HL-60/S4 (cell line): ENCODE measurements around the gene OCEL1.

ENCODE experiments used
- in situ Hi-C: fragments of 300-500 bp; cut with MboI; formaldehyde crosslinking; loops from 2 replicates; pipeline ENCODE4 v1.14.3; 2022; ENCODE audit warnings: low sequenced_read_pairs

OCEL1 gene

DNA sequence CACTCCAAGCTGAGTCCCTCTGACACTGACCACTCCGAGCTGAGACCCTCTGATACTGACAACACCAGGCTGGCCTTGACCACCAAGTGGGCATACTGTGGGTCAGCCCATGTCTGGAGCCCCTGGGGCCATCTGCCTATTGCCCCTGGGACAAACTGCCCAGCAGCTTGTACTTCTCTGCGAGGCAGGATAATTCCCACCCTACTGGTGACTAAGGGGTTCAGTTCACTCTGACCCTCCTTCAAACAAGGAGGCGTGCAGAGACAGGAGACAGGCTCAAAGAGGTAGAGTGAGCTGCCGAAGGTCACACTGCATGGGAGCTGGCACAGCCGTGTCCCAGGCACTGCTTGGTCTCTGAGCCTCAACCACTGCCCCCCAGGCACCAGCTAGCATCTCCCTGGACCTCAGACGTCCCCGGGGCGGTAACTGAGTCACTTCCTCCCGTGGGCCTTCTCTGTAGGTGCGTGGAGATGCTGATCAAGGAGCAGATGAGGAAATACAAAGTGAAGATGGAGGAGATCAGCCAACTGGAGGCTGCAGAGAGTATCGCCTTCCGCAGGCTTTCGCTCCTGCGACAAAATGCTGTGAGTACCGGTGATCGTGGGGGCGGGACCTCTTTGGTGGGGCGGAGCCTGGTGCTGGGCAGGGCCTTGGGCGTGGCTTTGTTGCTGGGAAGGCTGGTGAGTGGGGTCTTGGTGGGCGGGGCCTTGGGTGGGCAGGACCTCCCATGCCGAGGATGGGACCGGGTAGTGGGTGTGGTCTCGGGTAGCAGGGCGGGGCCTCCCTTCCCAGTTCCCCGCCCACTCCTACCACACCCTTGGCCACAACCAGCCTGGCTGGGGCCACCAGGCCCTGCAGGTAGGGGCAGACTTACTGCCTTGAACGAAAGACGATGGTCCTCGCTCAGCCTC, 16.6 kb upstream of the OCEL1 start:
- in situ Hi-C loops: no loop called here

GRCh38 chr19:17210296-17210695, 15.7 kb upstream of the OCEL1 start:
- in situ Hi-C loops: no loop called here

GRCh38 chr19:17211547-17212446, 14.2 kb upstream of the OCEL1 start:
- in situ Hi-C loops: no loop called here

GRCh38 chr19:17213334-17213733, 12.7 kb upstream of the OCEL1 start:
- in situ Hi-C loops: no loop called here

DNA sequence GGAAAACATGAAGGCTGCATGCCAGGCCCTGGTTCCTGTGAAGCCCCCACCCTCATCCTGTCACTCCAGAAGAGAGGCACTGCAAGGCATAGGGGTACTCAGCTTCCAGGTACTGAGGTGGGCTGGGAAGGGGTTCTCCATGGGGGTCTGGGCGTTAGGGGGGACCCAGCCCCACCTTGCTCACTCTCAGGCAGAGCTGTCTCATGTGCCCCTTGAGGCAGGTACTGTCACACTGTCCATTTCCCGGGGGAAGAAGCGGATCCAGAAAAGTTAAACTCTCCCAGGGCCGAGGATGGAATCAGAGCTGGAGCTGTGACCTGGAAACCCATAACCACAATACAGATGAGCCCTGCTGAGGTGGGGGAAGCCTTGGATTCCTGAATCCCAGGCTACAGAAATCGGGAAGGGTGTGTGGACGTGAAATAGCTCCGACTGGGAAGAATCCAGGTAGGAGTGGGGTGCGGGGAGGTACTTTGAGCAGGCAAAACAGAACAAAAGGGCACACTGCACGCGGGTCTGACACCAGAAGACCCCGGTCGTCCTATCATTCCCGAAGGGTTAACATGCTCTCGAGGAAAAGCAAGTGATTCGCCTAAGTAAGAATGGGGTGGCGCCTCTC, 11.4 kb upstream of the OCEL1 start:
- in situ Hi-C loops: no loop called here

GRCh38 chr19:17215127-17215971, 10.7 kb upstream of the OCEL1 start, which contains the start of gene USE1:
Gene USE1, plus strand, starts transcription at chr19:17215357. Its CDS starts 49 bp downstream, at chr19:17215406.
- in situ Hi-C loops: no loop called here

- in situ Hi-C loops: no loop called here
These were observed 9.9 kb upstream of the OCEL1 start for GRCh38 chr19:17216058-17216670.

DNA sequence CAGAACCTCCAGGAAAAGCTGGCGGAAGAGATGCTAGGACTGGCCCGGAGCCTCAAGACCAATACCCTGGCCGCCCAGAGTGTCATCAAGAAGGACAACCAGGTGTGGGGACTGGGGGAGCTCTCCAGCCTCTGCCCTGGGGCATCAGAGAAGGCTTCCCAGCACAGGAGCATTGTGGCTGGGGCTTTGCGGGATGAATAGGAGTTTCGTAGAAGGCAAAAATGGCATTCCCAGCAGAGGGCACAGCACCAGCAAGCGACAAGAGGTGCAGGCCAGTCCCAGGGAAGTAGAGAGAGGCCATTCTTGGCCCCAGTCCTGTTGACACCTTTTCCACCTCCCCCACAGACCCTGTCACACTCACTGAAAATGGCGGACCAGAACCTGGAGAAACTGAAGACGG, 6.7 kb upstream of the OCEL1 start:
- in situ Hi-C loops: no loop called here

DNA sequence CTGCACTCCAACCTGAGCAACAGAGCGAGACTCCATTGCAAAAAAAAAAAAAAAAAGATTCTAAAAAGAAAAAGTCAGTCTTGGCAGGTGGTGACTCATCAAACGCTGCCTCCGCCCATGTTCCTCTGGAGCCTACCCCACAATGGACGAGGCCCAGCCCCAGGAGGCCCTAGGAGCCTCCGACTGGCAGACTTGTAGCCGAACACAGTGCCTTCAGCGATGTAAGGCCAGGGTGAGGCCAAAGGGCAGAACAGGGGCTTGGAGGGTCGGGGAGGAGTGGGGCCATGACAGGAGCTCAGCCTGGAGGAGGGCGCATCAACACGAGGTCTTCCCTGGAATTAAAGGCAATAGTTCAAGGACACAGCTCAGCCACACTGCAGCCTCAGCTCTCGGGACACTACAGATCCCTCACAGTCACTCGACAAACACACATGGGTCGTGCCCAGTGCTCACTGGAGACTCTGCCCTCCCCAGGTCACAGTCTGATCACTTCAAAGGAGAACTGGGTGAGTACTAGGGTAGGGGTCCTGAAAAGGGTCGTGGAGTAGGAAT, 5.7 kb upstream of the OCEL1 start:
- in situ Hi-C loops: no loop called here

GRCh38 chr19:17225053-17225452, 973 bp upstream of the OCEL1 start:
- in situ Hi-C loops: no loop called here

DNA sequence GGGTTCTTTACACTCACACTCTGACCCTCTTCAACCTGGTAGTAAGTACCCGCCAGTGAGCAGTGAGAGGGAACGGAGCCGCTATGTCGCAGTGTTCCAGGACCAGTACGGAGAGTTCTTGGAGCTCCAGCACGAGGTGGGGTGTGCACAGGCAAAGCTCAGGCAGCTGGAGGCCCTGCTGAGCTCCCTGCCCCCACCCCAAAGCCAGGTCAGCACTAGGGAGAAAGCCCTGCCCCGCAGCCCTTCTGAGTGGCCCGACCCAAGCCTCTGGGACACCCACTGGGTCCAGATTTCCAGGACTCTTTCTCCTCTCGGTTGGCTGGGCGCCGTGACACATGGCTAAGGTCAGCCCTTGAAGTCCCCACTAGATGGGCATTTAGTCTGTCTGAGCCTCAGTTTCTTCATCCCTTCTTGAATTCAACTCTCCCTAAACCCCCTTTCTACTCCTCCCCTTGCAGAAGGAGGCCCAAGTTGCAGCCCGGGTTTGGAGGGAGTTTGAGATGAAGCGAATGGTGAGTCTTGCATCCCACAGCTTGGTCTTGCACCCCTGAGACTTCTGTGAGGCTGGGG, 1.9 kb downstream of the OCEL1 start:
- in situ Hi-C loops: no loop called here

DNA sequence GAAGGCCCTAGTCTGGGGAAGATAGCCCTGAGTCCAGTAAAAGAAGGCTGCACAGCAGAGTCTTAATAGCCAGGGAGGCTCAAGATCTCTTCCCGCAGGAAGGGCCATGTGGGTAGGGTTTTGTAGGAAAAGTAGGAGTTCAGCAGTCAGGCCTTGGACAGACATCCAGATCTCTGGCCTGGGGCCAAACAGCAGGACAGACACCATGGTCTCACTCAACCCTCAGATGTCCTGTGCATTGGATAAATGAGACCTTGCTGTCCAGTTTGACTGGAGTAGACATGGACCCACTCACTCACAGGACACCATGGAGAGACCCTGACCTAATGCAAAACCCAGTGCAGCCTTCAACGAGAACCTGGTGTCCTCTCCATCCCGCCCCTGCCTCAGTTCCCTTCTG, 3.9 kb downstream of the OCEL1 start:
- in situ Hi-C loops: no loop called here

GRCh38 chr19:17232258-17232657, 6.2 kb downstream of the OCEL1 start:
- in situ Hi-C loops: no loop called here

GRCh38 chr19:17234911-17235299, 8.9 kb downstream of the OCEL1 start:
- in situ Hi-C loops: no loop called here

DNA sequence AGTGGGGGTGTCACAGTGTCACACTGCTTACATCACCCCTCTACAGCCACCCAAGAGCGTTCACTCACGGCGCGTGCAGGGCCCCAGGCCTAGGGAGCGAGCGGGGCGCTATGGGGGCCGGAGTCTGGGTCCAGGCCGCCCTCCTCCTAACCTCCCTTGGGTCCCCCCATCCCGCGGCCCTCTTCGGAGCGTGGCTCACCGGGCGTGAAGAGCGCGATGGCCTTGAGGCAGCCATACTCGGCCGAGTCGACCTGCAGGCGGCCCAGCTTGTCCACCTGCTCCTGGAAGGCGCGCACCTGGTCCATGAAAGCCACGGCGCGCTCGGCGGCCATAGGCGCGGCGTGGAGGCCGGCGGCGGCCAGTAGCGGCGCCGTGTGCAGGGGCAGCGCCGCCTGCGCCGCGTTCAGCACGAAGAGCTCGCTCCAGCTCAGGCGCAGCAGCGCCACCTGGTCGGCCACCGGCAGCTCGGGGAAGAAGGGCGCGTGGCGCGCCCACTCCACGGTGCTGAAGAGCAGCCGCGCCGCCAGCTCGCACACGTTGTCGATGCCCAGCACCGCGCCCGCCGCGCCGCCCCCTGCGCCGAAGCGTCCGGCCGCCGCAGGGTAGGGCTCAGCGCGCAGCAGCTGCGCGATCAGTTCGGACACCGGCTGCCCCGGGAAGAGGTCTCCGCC, 9.4 kb downstream of the OCEL1 start:
- in situ Hi-C loops: no loop called here

DNA sequence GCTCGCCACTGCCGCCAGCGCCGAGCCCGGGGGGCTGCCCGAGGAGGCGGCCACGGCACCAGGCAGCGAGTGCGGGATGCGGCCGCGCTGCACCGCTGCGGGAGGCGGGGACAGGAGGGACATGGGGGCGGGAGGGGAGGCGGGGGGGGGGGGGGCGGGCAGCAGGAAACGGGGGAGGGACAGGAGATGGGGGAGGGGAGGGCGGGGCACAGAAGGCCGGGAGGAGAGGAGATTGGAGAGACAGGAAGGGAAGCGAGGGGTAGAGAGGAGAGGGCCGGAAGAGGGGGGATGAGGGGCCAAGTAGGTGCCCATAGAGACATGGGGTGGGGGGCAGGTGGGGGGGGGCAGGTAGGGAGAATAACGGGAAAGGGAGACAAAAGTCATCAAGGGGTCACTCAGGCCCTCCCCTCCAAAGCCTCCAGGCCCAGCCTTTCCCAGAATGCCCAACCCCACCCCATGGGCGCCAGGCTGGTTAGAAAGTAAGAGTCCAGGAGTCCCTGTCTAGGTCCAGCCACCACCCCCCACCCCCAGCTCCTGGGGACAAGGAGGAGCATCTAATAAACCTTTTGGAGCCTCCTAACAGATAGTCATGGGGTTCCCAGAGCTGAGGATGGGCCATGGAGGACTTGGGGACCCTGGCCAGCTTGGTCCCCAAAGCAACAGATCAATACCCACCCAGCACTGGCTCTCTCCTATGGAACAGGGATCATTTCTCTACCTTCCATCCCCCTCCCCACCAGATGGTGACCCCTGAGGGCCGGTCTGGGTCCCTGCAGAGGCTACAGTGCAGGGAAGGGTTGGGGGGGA, 10.1 kb downstream of the OCEL1 start:
- in situ Hi-C loops: no loop called here

- in situ Hi-C loops: no loop called here
These were observed 11.0 kb downstream of the OCEL1 start for GRCh38 chr19:17236811-17237543.
